NCI-H2029 treated with DMSO at 0.1 percent for 48 hours (cell line): ENCODE data around the gene NEURL1B.
"Not testable (repeated sequence)": the region's sequence is repeated elsewhere in the genome, so short reads cannot be mapped to it uniquely, and the experiment has no call there.

Experiments used
- DNase-seq: peaks from one replicate; lab custom pipeline; 2025; lab: John Stamatoyannopoulos, UW

NEURL1B gene

GRCh38 chr5:172634106-172634899, 6.8 kb upstream of the NEURL1B start:
- no peak for DNase-seq

GRCh38 chr5:172635038-172635437, 6.0 kb upstream of the NEURL1B start:
- DNase-seq, result no peak

- no peak for DNase-seq
Observed at GRCh38 chr5:172636279-172637050, 4.6 kb upstream of the NEURL1B start.

- no peak for DNase-seq
Observed at GRCh38 chr5:172637110-172637580, 3.9 kb upstream of the NEURL1B start.

- DNase-seq, result no peak
Observed at GRCh38 chr5:172637740-172638139, 3.3 kb upstream of the NEURL1B start.

GRCh38 chr5:172638209-172638768, 2.8 kb upstream of the NEURL1B start:
- DNase-seq, result no peak

- no peak for DNase-seq
Observed at GRCh38 chr5:172640139-172640538, 924 bp upstream of the NEURL1B start.

GRCh38 chr5:172641359-172642050, 442 bp downstream of the NEURL1B start:
- no peak for DNase-seq

GRCh38 chr5:172642051-172642409, 967 bp downstream of the NEURL1B start:
- DNase-seq, result no peak

GRCh38 chr5:172642486-172642885, 1.4 kb downstream of the NEURL1B start:
- no peak for DNase-seq

GRCh38 chr5:172642926-172643871, 2.1 kb downstream of the NEURL1B start:
- no peak for DNase-seq

GRCh38 chr5:172644266-172644665, 3.2 kb downstream of the NEURL1B start:
- DNase-seq, result no peak

- no peak for DNase-seq
Observed at GRCh38 chr5:172644711-172645110, 3.6 kb downstream of the NEURL1B start.

- DNase-seq, result no peak
Observed at GRCh38 chr5:172645271-172646055, 4.4 kb downstream of the NEURL1B start.

- peak; percentile 62 for DNase-seq
Observed at GRCh38 chr5:172646716-172647285, 5.7 kb downstream of the NEURL1B start.

- DNase-seq, result no peak
Observed at GRCh38 chr5:172647352-172648012, 6.4 kb downstream of the NEURL1B start.

GRCh38 chr5:172648013-172648381, 6.9 kb downstream of the NEURL1B start:
- peak; percentile 94 for DNase-seq

- no peak for DNase-seq
Observed at GRCh38 chr5:172648755-172649154, 7.7 kb downstream of the NEURL1B start.

- not testable (repeated sequence) for DNase-seq
Observed at GRCh38 chr5:172656496-172656895, 15.4 kb downstream of the NEURL1B start.
